ENCODE measurements around the gene SYK. TPM values are rescaled to one million over a fixed set of nuclear protein-coding genes. Genes with fewer than 3 reads are reported as not detected.
"Not testable (repeated sequence)": the region's sequence is repeated elsewhere in the genome, so short reads cannot be mapped to it uniquely, and the experiment has no call there.

SYK gene
- total RNA-seq, 2 experiments from 2014 or later, result 0.11 to 0.64 TPM

- Mint-ChIP-seq H3K4me1 (no peaks in the 10 kb centered on the region), H3K27me3 (no peaks in the 10 kb centered on the region), H3K36me3 (ENCODE audit: low read depth) (no peaks in the 10 kb centered on the region), H3K9me3 (ENCODE audit: low read depth) (no peaks in the 10 kb centered on the region), H3K27ac (no peak overlapping the region), H3K4me3 (no peak overlapping the region)
- intact Hi-C loops (cut with DNase I, micrococcal nuclease), result loop anchor here in 1 of 2 experiments (10.0 kb wide), 1 partner anchor 59 kb away; no protein-coding TSS in a partner anchor
- CTCF ChIA-PET, result no interaction called here
- ATAC-seq (no peak), DNase-seq (no peak)
- POLR2A ChIA-PET, result no interaction called here
These were observed 26.0 kb upstream of the SYK start for GRCh38 chr9:90775657-90776056.

DNA sequence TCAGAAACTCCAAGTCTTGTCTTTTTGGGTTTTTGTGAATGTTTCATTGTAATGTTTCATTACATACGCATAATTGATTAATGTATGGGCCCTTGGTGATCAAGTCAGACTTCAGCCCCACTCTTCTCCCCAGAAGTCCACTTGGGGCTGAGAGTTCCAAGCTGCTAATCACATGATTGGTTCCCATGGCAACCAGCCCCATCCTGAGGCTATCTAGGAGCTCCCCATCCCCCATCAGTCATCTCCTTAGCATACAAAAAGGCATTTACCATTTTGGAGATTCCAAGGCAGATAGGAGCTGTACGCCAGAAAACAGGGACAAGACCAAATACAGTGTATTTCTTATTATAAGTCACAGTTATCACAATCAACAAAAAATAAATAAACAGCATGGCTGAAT is 22.9 kb upstream of the SYK start:
- H3K36me3 Mint-ChIP-seq (ENCODE audit: low read depth), result no peaks in the 10 kb centered on the region
- H3K4me1 Mint-ChIP-seq, result no peaks in the 10 kb centered on the region
- DNase-seq (no peak), ATAC-seq (no peak)
- no peaks in the 10 kb centered on the region for H3K9me3 Mint-ChIP-seq (ENCODE audit: low read depth)
- ChIA-PET CTCF (interaction anchor here (0.6 to 0.7 kb wide), 2 partner anchors 8 to 13 kb away, joined by 3 read pairs; no protein-coding TSS in a partner anchor), POLR2A (no interaction called here)
- H3K27ac Mint-ChIP-seq, result no peak overlapping the region
- intact Hi-C loops (cut with DNase I, micrococcal nuclease), result loop anchor here in 1 of 2 experiments (10.0 kb wide), 1 partner anchor 56 kb away; no protein-coding TSS in a partner anchor
- no peak overlapping the region for H3K4me3 Mint-ChIP-seq
- no peaks in the 10 kb centered on the region for H3K27me3 Mint-ChIP-seq

DNA sequence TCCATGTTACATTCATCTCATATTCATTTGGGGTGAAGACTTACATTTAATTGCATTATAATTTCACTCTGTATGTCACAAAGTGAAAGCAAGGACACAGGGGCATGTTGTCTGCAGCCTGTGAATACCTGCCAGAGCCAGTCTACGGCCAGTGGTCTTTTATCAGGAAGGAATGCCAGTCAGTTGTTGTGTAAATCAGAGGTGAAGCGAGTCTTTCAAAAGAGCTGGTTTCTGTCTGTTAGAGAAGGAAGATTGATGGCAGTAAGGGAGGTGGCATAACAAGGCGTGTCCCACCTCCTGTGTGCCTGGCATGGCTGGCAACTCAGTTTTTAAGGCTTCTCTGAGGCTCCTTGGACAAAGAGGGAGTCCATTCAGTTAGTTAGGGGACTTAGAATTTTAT is 18.1 kb upstream of the SYK start:
- H3K4me3 Mint-ChIP-seq, result no peak overlapping the region
- POLR2A ChIA-PET, result no interaction called here
- ATAC-seq (no peak), DNase-seq (no peak)
- no peaks in the 10 kb centered on the region for H3K36me3 Mint-ChIP-seq (ENCODE audit: low read depth)
- no peak overlapping the region for H3K27ac Mint-ChIP-seq
- intact Hi-C loops (cut with DNase I, micrococcal nuclease), result no loop called here
- H3K27me3 Mint-ChIP-seq, result peaks cover 9% of the 10 kb centered on the region
- H3K4me1 Mint-ChIP-seq, result no peaks in the 10 kb centered on the region
- H3K9me3 Mint-ChIP-seq (ENCODE audit: low read depth), result no peaks in the 10 kb centered on the region
- CTCF ChIA-PET, result no interaction called here

GRCh38 chr9:90783964-90784363 is 17.7 kb upstream of the SYK start:
- Mint-ChIP-seq H3K36me3 (ENCODE audit: low read depth) (no peaks in the 10 kb centered on the region), H3K4me3 (no peak overlapping the region), H3K27me3 (peaks cover 12% of the 10 kb centered on the region), H3K27ac (no peak overlapping the region), H3K4me1 (no peaks in the 10 kb centered on the region), H3K9me3 (ENCODE audit: low read depth) (no peaks in the 10 kb centered on the region)
- CTCF ChIA-PET, result no interaction called here
- no peak for ATAC-seq
- no peak for DNase-seq
- intact Hi-C loops (cut with DNase I, micrococcal nuclease), result no loop called here
- POLR2A ChIA-PET, result no interaction called here

DNA sequence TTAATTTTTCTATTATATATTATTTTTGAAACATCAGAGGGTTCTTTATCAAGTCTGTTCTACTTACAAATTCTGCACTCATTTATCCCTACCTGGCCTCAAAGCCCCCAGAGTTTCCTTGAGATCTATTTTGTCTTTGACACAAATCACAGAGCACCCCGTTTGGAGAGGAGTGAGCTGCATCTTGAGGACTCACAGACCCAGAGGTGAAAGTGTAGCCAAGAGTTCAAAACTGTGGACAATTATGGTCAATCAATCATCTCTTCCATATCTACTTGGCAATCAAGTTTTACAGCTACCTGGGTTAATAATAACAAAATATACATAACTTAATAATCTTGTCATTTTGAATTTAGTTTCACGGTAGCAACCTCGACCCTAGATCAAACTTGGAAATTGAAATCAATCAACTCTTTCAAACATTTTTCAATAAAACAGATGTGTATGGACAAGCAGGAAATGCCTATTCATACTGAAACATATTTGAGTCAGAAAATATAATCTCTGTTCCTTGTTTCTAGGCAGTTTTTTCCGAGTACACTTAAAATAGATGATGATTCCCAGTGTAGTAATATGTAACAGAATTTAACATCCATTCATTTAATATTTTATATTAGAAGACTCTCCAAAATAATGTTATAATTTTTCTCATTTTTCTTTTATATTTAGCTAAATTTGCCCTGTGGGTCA is 13.7 kb upstream of the SYK start:
- intact Hi-C loops (cut with DNase I, micrococcal nuclease), result no loop called here
- no peak overlapping the region for H3K4me3 Mint-ChIP-seq

DNA sequence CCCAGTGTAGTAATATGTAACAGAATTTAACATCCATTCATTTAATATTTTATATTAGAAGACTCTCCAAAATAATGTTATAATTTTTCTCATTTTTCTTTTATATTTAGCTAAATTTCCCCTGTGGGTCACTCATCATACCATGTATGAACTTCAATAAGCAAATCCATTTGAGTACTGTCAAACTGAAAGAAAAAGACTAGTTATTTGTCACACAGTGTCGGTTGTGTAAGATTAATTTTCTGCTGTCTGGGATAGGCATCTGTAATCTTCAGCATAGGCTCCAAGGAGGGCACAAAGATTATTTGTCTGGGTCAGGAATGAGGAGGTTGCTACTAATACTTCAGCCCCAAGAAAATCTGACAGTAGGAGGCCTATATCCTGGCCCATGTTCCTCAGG is 13.1 kb upstream of the SYK start:
- peaks cover 28% of the 10 kb centered on the region for H3K27me3 Mint-ChIP-seq
- CTCF ChIA-PET; H3K4me3 Mint-ChIP-seq; H3K27ac Mint-ChIP-seq; intact Hi-C loops (cut with DNase I, micrococcal nuclease); POLR2A ChIA-PET; H3K36me3 Mint-ChIP-seq (ENCODE audit: low read depth); DNase-seq; H3K4me1 Mint-ChIP-seq; H3K9me3 Mint-ChIP-seq (ENCODE audit: low read depth); ATAC-seq: not testable (repeated sequence)

More for the DNA sequence above, 13.7 kb upstream of the SYK start:
- ATAC-seq (no peak), DNase-seq (no peak)
- H3K4me1 Mint-ChIP-seq, result no peaks in the 10 kb centered on the region
- ChIA-PET POLR2A (no interaction called here), CTCF (no interaction called here)
- H3K27ac Mint-ChIP-seq, result no peak overlapping the region
- no peaks in the 10 kb centered on the region for H3K36me3 Mint-ChIP-seq (ENCODE audit: low read depth)
- peaks cover 28% of the 10 kb centered on the region for H3K27me3 Mint-ChIP-seq
- H3K9me3 Mint-ChIP-seq (ENCODE audit: low read depth), result peaks cover 8% of the 10 kb centered on the region

DNA sequence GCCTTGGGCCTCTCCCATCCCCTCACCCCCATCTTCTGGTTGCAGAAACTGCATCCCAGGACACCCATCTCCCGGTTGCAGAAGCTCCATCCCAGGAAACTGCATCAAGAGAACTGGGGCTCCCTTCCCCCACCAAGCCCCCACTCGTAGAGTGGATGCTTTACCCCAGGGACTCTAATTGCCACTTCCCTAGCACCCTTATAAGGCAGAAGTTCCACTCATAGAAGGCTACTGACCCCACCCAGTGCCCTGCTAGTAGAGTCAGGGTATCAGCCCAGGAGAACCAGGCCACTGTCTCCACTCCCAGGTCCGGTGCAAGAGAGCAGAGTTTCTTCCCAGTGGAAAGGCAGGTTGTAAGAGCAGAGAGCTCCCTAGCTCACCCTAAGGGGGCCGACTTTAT is 12.2 kb upstream of the SYK start:
- DNase-seq (no peak), ATAC-seq (no peak)
- Mint-ChIP-seq H3K4me3 (no peak overlapping the region), H3K9me3 (ENCODE audit: low read depth) (peaks cover 11% of the 10 kb centered on the region), H3K4me1 (peaks cover 11% of the 10 kb centered on the region), H3K27me3 (peaks cover 31% of the 10 kb centered on the region), H3K36me3 (ENCODE audit: low read depth) (no peaks in the 10 kb centered on the region), H3K27ac (no peak overlapping the region)
- ChIA-PET POLR2A (no interaction called here), CTCF (interaction anchor here (0.7 kb wide), 1 partner anchor 479 kb away, joined by 3 read pairs; no protein-coding TSS in a partner anchor)
- intact Hi-C loops (cut with DNase I, micrococcal nuclease), result no loop called here

GRCh38 chr9:90789862-90790261 is 11.8 kb upstream of the SYK start:
- H3K27ac Mint-ChIP-seq, result no peak overlapping the region
- peaks cover 11% of the 10 kb centered on the region for H3K9me3 Mint-ChIP-seq (ENCODE audit: low read depth)
- peaks cover 11% of the 10 kb centered on the region for H3K4me1 Mint-ChIP-seq
- ATAC-seq (no peak), DNase-seq (no peak)
- CTCF ChIA-PET, result interaction anchor here (0.7 kb wide), 1 partner anchor 480 kb away, joined by 3 read pairs; no protein-coding TSS in a partner anchor
- H3K36me3 Mint-ChIP-seq (ENCODE audit: low read depth), result no peaks in the 10 kb centered on the region
- POLR2A ChIA-PET, result no interaction called here
- intact Hi-C loops (cut with DNase I, micrococcal nuclease), result no loop called here
- no peak overlapping the region for H3K4me3 Mint-ChIP-seq
- peaks cover 31% of the 10 kb centered on the region for H3K27me3 Mint-ChIP-seq

DNA sequence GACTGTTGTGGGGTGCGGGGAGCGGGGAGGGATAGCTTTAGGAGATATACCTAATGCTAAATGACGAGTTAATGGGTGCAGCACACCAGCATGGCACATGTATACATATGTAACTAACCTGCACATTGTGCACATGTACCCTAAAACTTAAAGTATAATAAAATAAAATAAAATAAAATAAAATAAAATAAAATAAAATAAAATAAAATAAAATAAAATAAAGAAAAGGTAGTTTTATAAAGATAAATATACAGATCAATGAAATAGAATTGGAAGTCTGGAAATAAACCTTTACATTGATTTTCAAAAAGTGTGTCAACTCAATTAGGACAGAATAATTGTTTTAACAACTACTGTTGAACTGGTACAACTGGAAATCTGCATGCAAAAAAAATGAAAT is 8.6 kb upstream of the SYK start:
- H3K36me3 Mint-ChIP-seq (ENCODE audit: low read depth); POLR2A ChIA-PET; H3K4me3 Mint-ChIP-seq; H3K27ac Mint-ChIP-seq; intact Hi-C loops (cut with DNase I, micrococcal nuclease); CTCF ChIA-PET; DNase-seq; ATAC-seq: not testable (repeated sequence)
- Mint-ChIP-seq H3K4me1 (peaks cover 11% of the 10 kb centered on the region), H3K9me3 (ENCODE audit: low read depth) (peaks cover 11% of the 10 kb centered on the region), H3K27me3 (peaks cover 36% of the 10 kb centered on the region)

GRCh38 chr9:90793729-90794128 is 7.9 kb upstream of the SYK start:
- H3K4me1 Mint-ChIP-seq, result peaks cover 11% of the 10 kb centered on the region
- DNase-seq, result no peak
- no peak overlapping the region for H3K4me3 Mint-ChIP-seq
- ChIA-PET CTCF (no interaction called here), POLR2A (no interaction called here)
- peaks cover 11% of the 10 kb centered on the region for H3K9me3 Mint-ChIP-seq (ENCODE audit: low read depth)
- no peaks in the 10 kb centered on the region for H3K36me3 Mint-ChIP-seq (ENCODE audit: low read depth)
- peaks cover 37% of the 10 kb centered on the region for H3K27me3 Mint-ChIP-seq
- no peak overlapping the region for H3K27ac Mint-ChIP-seq
- intact Hi-C loops (cut with DNase I, micrococcal nuclease), result no loop called here
- peak; percentile 60 for ATAC-seq

DNA sequence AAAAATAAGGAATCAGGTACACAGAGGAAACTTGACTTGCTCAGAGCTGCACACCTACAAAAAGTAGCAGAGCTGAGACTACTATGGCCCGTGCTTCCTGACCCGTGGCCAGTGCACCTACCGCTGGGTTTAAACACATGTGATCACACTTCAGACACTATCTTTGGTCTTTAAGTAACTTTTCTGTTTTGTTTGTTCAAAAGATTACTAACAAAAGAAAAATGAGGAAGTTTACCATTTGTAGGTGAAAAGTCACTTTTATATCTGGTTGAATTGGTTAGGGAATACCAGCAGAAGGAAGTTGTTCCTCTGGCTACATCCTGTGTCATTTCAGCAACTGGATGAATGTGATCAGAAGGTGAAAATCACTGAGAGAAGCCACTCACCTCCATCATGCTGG is 6.5 kb upstream of the SYK start:
- Mint-ChIP-seq H3K27ac (no peak overlapping the region), H3K9me3 (ENCODE audit: low read depth) (peaks cover 11% of the 10 kb centered on the region), H3K4me3 (no peak overlapping the region), H3K27me3 (peaks cover 42% of the 10 kb centered on the region), H3K4me1 (peaks cover 11% of the 10 kb centered on the region), H3K36me3 (ENCODE audit: low read depth) (no peaks in the 10 kb centered on the region)
- POLR2A ChIA-PET, result no interaction called here
- no peak for DNase-seq
- ATAC-seq, result no peak
- CTCF ChIA-PET, result interaction anchor here (1.0 kb wide), 1 partner anchor 24 kb away, joined by 3 read pairs; no protein-coding TSS in a partner anchor
- intact Hi-C loops (cut with DNase I, micrococcal nuclease), result no loop called here

- Mint-ChIP-seq H3K9me3 (ENCODE audit: low read depth) (peaks cover 9% of the 10 kb centered on the region), H3K36me3 (ENCODE audit: low read depth) (no peaks in the 10 kb centered on the region), H3K27ac (no peak overlapping the region), H3K27me3 (peaks cover 46% of the 10 kb centered on the region), H3K4me3 (no peak overlapping the region), H3K4me1 (peaks cover 11% of the 10 kb centered on the region)
- intact Hi-C loops (cut with DNase I, micrococcal nuclease), result no loop called here
- ChIA-PET CTCF (no interaction called here), POLR2A (no interaction called here)
- ATAC-seq, result no peak
- DNase-seq, result no peak
These were observed 5.7 kb upstream of the SYK start for GRCh38 chr9:90795871-90796317.
